ENCODE results near the gene AATK.

DNA sequence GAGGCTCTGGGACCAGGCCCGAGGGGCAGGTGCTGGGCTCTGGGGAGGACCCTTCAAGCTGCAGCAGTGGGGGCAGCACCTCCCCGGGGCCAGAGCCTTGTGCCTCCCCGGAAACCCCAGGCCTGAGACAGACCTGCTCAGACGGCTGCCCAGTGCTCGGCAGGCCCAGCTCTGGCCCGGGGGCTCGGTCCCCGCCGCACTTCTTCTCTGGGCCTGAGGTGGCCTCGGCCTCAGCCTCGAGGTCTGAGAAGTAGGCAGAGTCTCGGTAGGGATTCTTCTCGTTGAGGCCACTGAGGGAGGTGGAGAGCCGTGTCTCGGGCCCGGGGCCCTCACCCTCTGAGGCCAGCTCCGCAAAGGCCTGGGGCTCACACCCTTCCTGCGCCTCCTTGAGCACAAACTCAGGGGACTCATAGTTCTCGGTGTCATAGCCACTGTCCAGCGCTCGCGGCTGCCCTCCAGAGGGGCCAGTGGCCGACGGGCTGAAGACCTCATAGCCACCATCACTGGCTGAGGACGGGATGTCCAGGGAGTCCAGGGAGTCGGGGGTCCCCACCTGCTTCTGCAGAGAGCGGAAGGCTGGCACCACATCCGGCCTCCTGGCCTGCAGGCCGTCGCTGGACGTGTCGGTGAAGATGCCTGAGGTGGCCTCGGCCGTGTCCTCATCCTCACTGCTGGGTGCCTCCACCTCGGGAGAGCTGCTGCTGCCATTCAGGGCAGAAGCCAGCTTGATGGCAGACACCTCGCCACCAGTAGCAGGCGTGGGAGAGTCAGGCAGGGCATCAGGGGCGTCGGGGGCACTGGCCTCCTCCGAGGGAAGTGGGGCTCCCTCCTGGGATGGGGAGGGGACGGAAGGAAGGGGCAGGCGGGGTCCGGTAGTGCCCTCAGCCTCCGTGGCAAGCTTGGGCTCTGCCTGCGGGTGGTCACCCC lies 45.1 kb downstream of the AATK start:
- no peak for TF ChIP-seq CTCF (conservative IDR thresholded peaks at IDR 0.05; ENCODE audit: low read depth, low read length)
- no peak for TF ChIP-seq FOS (IDR thresholded peaks at IDR 0.05; ENCODE audit: low read depth, low read length)
- TF ChIP-seq POLR2A (IDR thresholded peaks at IDR 0.05; ENCODE audit: low read depth, low read length), result no peak
- no peak for TF ChIP-seq CHD1 (IDR thresholded peaks at IDR 0.05; ENCODE audit: low read depth, low read length)
- no peak for TF ChIP-seq RAD21 (IDR thresholded peaks at IDR 0.05; ENCODE audit: low read length)
- TF ChIP-seq CEBPB (IDR thresholded peaks at IDR 0.05; ENCODE audit: low read depth, low read length), result no peak
- no peak for TF ChIP-seq MAFK (IDR thresholded peaks at IDR 0.05; ENCODE audit: low read depth, low read length)
- TF ChIP-seq, protein P1, sequence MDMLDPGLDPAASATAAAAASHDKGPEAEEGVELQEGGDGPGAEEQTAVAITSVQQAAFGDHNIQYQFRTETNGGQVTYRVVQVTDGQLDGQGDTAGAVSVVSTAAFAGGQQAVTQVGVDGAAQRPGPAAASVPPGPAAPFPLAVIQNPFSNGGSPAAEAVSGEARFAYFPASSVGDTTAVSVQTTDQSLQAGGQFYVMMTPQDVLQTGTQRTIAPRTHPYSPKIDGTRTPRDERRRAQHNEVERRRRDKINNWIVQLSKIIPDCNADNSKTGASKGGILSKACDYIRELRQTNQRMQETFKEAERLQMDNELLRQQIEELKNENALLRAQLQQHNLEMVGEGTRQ (IDR thresholded peaks at IDR 0.05; ENCODE audit: low read depth, low read length), result no peak
- TF ChIP-seq RFX5 (IDR thresholded peaks at IDR 0.05; ENCODE audit: low read depth, low read length), result no peak
- no peak for TF ChIP-seq RCOR1 (IDR thresholded peaks at IDR 0.05; ENCODE audit: insufficient replicate concordance, low read length)
- TF ChIP-seq SMC3 (IDR thresholded peaks at IDR 0.05; ENCODE audit: low read depth, low read length), result no peak

All from IMR-90 (cell line).